Upper lobe of right lung (tissue), 1 donor: ENCODE data around the gene CNST. TPM values are rescaled to one million over a fixed set of nuclear protein-coding genes. Genes with fewer than 3 reads are reported as not detected.

Experiments used
- ATAC-seq: fragments of 200-7000 bp; cut with Tn5 transposase; one replicate; pipeline ENCODE4 v1.9.1; 2020; ENCODE audit warnings: mild to moderate bottlenecking, moderate library complexity
- DNase-seq: peaks from one replicate; pipeline ENCODE4 v3.0.0-alpha.2; 2020
- H3K27ac ChIP-seq: fragments of 200-600 bp; one replicate; pipeline ENCODE4 v1.8.0; 2022
- H3K27me3 ChIP-seq: fragments of 200-600 bp; one replicate; pipeline ENCODE4 v1.8.0; 2022; ENCODE audit warnings: mild to moderate bottlenecking
- H3K36me3 ChIP-seq: fragments of 200-600 bp; one replicate; pipeline ENCODE4 v1.8.0; 2022
- H3K4me1 ChIP-seq: fragments of 200-600 bp; one replicate; pipeline ENCODE4 v1.8.0; 2022
- H3K4me3 ChIP-seq: fragments of 200-600 bp; one replicate; pipeline ENCODE4 v1.8.0; 2022; ENCODE audit warnings: mild to moderate bottlenecking
- H3K9me3 ChIP-seq: fragments of 200-600 bp; one replicate; pipeline ENCODE4 v1.8.0; 2022
- CTCF ChIP-seq: fragments of 200-600 bp; IDR thresholded peaks from one replicate; pipeline ENCODE4 v1.8.0; 2022; ENCODE audit warnings: antibody characterized with exemption
- intact Hi-C: fragments of 100-400 bp; cut with DNase I; formaldehyde crosslinking; loops from one replicate; pipeline ENCODE4 v1.11.0; 2022
- total RNA-seq: library from RNA; stranded (reverse); fragmentation: NEBNext Ultra II Directional; extraction: Animal tissue kit (Norgen Biotek cat#: 25700); gene quantifications from one replicate; pipeline ENCODE4 v1.2.1, GENCODE V29; 2021
- donor health status: DM: no; HTN: yes; CAD: no; lungs with severe emphysema.

Gene CNST
- total RNA-seq, 1 donor from 2014 or later, result 29.8 TPM

- no peaks in the 10 kb centered on the region for H3K9me3 ChIP-seq
- no peaks in the 10 kb centered on the region for H3K27me3 ChIP-seq
- no peaks in the 10 kb centered on the region for H3K4me1 ChIP-seq
- ATAC-seq (no peak), DNase-seq (no peak)
- no peak for TF ChIP-seq CTCF
- no peak overlapping the region for H3K27ac ChIP-seq
- H3K36me3 ChIP-seq, result peaks cover 43% of the 10 kb centered on the region
- intact Hi-C loops, result no loop called here
- no peak overlapping the region for H3K4me3 ChIP-seq
Observed at GRCh38 chr1:246651012-246651695, 84.9 kb downstream of the CNST start.

GRCh38 chr1:246658567-246658966 is 92.3 kb downstream of the CNST start:
- no peaks in the 10 kb centered on the region for H3K9me3 ChIP-seq
- H3K27me3 ChIP-seq, result no peaks in the 10 kb centered on the region
- H3K4me1 ChIP-seq, result no peaks in the 10 kb centered on the region
- no peak for TF ChIP-seq CTCF
- no peak overlapping the region for H3K4me3 ChIP-seq
- ATAC-seq (no peak), DNase-seq (no peak)
- peaks cover 48% of the 10 kb centered on the region for H3K36me3 ChIP-seq
- intact Hi-C loops, result no loop called here
- H3K27ac ChIP-seq, result no peak overlapping the region

GRCh38 chr1:246659594-246660140 is 93.4 kb downstream of the CNST start:
- Histone ChIP-seq H3K4me1 (no peaks in the 10 kb centered on the region), H3K27me3 (no peaks in the 10 kb centered on the region), H3K9me3 (no peaks in the 10 kb centered on the region), H3K27ac (no peak overlapping the region), H3K36me3 (peaks cover 42% of the 10 kb centered on the region), H3K4me3 (no peak overlapping the region)
- ATAC-seq, result no peak
- DNase-seq, result no peak
- intact Hi-C loops, result no loop called here
- no peak for TF ChIP-seq CTCF

- H3K4me1 ChIP-seq, result no peaks in the 10 kb centered on the region
- TF ChIP-seq CTCF, result no peak
- H3K36me3 ChIP-seq, result peaks cover 47% of the 10 kb centered on the region
- no peak overlapping the region for H3K27ac ChIP-seq
- intact Hi-C loops, result no loop called here
- DNase-seq (no peak), ATAC-seq (no peak)
- no peaks in the 10 kb centered on the region for H3K27me3 ChIP-seq
- H3K4me3 ChIP-seq, result no peak overlapping the region
- no peaks in the 10 kb centered on the region for H3K9me3 ChIP-seq
Observed at GRCh38 chr1:246661451-246661850, 95.2 kb downstream of the CNST start.

GRCh38 chr1:246667773-246668172 is 101.5 kb downstream of the CNST start:
- intact Hi-C loops, result no loop called here
- H3K4me1 ChIP-seq, result no peaks in the 10 kb centered on the region
- H3K27me3 ChIP-seq, result no peaks in the 10 kb centered on the region
- H3K9me3 ChIP-seq, result no peaks in the 10 kb centered on the region
- H3K36me3 ChIP-seq, result peaks cover 27% of the 10 kb centered on the region
- TF ChIP-seq CTCF, result no peak
- DNase-seq (no peak), ATAC-seq (no peak)
- H3K27ac ChIP-seq, result no peak overlapping the region
- H3K4me3 ChIP-seq, result no peak overlapping the region
